HG03521 (cell line): ENCODE measurements around the gene TMEM63C.

Experiments
- ATAC-seq: cut with Tn5 transposase; IDR thresholded peaks from one replicate; pipeline ENCODE4 v1.9.1; 2021; ENCODE audit warnings: mild to moderate bottlenecking, moderate library complexity; ENCODE audit not compliant: unreplicated experiment

Gene TMEM63C

GRCh38 chr14:77181603-77182437 lies at the start of gene TMEM63C:
TMEM63C (plus strand) TSS chr14:77181798; CDS start chr14:77218814, 37,016 bp downstream.
- ATAC-seq: no peak

- ATAC-seq: no peak
Measured at GRCh38 chr14:77131871-77132486, 49.6 kb upstream of the TMEM63C start.

GRCh38 chr14:77133720-77134338 lies 47.8 kb upstream of the TMEM63C start:
- no peak for ATAC-seq

- no peak for ATAC-seq
Measured at GRCh38 chr14:77139022-77139421, 42.6 kb upstream of the TMEM63C start.

- ATAC-seq: no peak
Measured at GRCh38 chr14:77139540-77140358, 41.8 kb upstream of the TMEM63C start.

- ATAC-seq: no peak
Measured at GRCh38 chr14:77140359-77141213, 41.0 kb upstream of the TMEM63C start.

GRCh38 chr14:77141214-77142004 lies 40.2 kb upstream of the TMEM63C start, which contains the start of gene ZDHHC22:
ZDHHC22 (minus strand) TSS chr14:77141791; CDS start chr14:77139738, 2,053 bp downstream.
- ATAC-seq: no peak

- no peak for ATAC-seq
Measured at GRCh38 chr14:77142005-77142800, 39.4 kb upstream of the TMEM63C start.

- no peak for ATAC-seq
Measured at GRCh38 chr14:77143071-77143470, 38.5 kb upstream of the TMEM63C start.

GRCh38 chr14:77144412-77145115 lies 37.0 kb upstream of the TMEM63C start:
- ATAC-seq: no peak

- ATAC-seq: no peak
Measured at GRCh38 chr14:77145975-77146740, 35.4 kb upstream of the TMEM63C start.

GRCh38 chr14:77148510-77149231 lies 32.9 kb upstream of the TMEM63C start:
- ATAC-seq: no peak

GRCh38 chr14:77151245-77151644 lies 30.4 kb upstream of the TMEM63C start:
- ATAC-seq: no peak

GRCh38 chr14:77151918-77152588 lies 29.5 kb upstream of the TMEM63C start:
- no peak for ATAC-seq

- ATAC-seq: no peak
Measured at GRCh38 chr14:77153802-77154201, 27.8 kb upstream of the TMEM63C start.

GRCh38 chr14:77154421-77154820 lies 27.2 kb upstream of the TMEM63C start:
- ATAC-seq: no peak
